Mesodermal cell (in vitro differentiated cells): ENCODE measurements around the gene FNIP2.
"Not testable (repeated sequence)": the region's sequence is repeated elsewhere in the genome, so short reads cannot be mapped to it uniquely, and the experiment has no call there.

Source experiments
- H3K27ac ChIP-seq: 2 replicates; pipeline ENCODE4 v1.7.0; 2013; ENCODE audit warnings: mild to moderate bottlenecking, low read depth, low read length, moderate library complexity; ENCODE audit not compliant: severe bottlenecking
- H3K36me3 ChIP-seq: 2 replicates; pipeline ENCODE4 v1.7.1; 2013; ENCODE audit warnings: mild to moderate bottlenecking, low read length, moderate library complexity; ENCODE audit not compliant: control insufficient read depth, insufficient read depth
- H3K4me1 ChIP-seq: one replicate; pipeline ENCODE4 v1.7.1; 2013; ENCODE audit warnings: mild to moderate bottlenecking, low read length; ENCODE audit not compliant: insufficient read depth, control insufficient read depth, poor library complexity, severe bottlenecking
- H3K4me3 ChIP-seq: 2 replicates; pipeline ENCODE4 v1.7.0; 2013; ENCODE audit warnings: low read length, control low read depth, mild to moderate bottlenecking; ENCODE audit not compliant: insufficient read depth, poor library complexity, severe bottlenecking; ENCODE audit errors: extremely low read depth
- H3K9me3 ChIP-seq: 2 replicates; pipeline ENCODE4 v1.7.1; 2013; ENCODE audit warnings: mild to moderate bottlenecking, low read length, moderate library complexity; ENCODE audit not compliant: control insufficient read depth
- WGBS, 2 experiments: methylation state at CpG; one replicate each; pipeline ENCODE4 v1.1.5; 2013; ENCODE audit warnings: missing lambda C conversion rate in 2 of 2; ENCODE audit not compliant: insufficient coverage in 2 of 2; 5-methylcytosine and 5-hydroxymethylcytosine counted together

FNIP2 gene

DNA sequence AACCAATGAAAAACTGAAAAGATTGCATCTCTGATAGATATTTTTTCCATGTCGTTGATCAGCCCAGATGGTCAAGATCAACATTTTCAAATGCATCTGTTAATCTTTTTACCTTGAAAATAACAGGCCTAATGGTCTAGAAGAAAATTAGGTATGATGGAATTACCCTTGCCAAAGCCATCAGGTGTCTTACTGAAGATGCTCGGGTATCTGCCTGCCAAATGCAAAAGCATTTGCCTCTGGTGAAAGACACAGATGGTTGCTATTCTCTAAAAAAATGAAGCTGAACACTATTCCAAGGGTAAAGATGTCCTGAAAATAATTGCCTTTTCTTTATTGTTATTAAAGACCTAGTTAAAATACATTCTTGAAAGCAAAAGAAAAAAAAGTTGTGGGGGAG is 126.0 kb downstream of the FNIP2 start:
- Histone ChIP-seq H3K4me3 (no peak overlapping the region), H3K4me1 (peaks cover 14% of the 10 kb centered on the region), H3K27ac (no peak overlapping the region), H3K36me3 (peaks cover 8% of the 10 kb centered on the region), H3K9me3 (no peaks in the 10 kb centered on the region)
- 78 to 90% methylated on average over 1 to 2 of the region's 2 CpGs for WGBS, 2 experiments

DNA sequence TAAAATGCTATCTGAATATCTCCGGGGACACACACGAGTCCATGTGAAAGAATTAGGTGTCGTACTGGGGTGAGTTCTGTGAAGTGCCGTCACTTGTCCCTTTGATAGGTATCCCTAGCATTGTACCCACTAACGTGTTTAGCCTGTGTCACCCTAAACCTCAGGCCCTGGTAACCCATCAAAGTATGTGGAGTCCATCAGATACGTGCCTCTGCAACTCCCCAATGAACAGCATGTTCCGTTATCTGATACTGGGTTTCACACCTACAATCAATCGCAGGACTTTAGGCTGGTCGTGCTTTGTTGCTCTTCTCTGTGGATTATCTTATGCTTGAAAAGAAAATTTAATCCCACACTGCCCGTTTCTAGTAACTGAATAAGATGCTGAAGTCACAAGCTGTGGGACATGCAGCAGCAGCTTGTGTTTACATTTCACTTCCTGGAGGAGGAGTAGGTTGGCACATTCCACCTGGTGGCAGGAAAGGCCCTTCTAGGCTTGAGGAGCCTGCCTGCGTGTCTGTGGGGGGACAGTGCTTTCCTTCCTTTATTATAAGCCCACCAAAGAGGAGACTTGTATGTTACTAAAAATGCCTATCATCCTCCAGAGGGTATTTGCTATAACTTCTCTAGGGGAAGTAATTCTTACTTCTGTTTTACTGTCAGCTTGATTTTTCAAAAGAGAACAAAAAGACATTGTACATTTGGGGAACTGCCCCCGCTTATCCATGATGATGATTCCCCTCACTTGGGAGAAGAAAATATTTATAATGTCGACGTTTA is 127.2 kb downstream of the FNIP2 start:
- Histone ChIP-seq H3K36me3 (peaks cover 8% of the 10 kb centered on the region), H3K4me1 (peaks cover 14% of the 10 kb centered on the region), H3K27ac (no peak overlapping the region), H3K9me3 (no peaks in the 10 kb centered on the region), H3K4me3 (no peak overlapping the region)
- 79 to 80% methylated on average over 7 to 12 of the region's 14 CpGs for WGBS, 2 experiments

DNA sequence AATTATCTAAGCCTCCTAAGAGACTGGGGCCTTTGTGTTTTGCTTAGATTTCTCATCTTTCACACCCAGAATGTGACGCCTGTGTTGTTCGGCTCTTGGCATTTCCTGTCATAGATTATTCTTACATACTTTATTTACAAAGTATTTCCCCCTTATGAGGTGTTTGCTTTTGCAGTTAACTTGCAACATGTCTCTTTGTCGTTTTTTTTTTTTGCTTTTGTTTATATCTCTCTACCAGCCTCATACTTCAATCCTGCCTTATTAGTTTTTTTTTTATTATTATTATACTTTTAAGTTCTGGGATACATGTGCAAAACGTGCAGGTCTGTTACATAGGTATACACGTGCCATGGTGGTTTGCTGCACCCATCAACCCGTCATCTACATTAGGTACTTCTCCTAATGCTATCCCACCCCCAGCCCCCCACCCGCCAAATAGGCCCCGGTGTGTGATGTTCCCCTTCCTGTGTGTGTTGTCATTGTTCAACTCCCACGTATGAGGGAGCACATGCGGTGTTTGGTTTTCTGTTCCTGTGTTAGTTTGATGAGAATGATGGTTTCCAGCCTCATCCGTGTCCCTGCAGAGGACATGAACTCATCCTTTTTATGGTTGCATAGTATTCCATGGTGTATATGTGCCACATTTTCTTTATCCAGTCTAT is 127.9 kb downstream of the FNIP2 start:
- H3K4me1 ChIP-seq: peaks cover 14% of the 10 kb centered on the region
- 80 to 100% methylated on average over 1 to 2 of the region's 11 CpGs for WGBS, 2 experiments
- not testable (repeated sequence) for H3K27ac ChIP-seq, H3K9me3 ChIP-seq, H3K36me3 ChIP-seq, H3K4me3 ChIP-seq

- H3K27ac ChIP-seq, H3K4me3 ChIP-seq, H3K9me3 ChIP-seq: not testable (repeated sequence)
- H3K4me1 ChIP-seq: peaks cover 24% of the 10 kb centered on the region
- peaks cover 14% of the 10 kb centered on the region for H3K36me3 ChIP-seq
- 83% methylated on average over 1 of the region's 2 CpGs; no CpG with 5 or more reads in 1 of the 2 experiments for WGBS, 2 experiments
Observed at GRCh38 chr4:158900408-158900807, 131.6 kb downstream of the FNIP2 start.

DNA sequence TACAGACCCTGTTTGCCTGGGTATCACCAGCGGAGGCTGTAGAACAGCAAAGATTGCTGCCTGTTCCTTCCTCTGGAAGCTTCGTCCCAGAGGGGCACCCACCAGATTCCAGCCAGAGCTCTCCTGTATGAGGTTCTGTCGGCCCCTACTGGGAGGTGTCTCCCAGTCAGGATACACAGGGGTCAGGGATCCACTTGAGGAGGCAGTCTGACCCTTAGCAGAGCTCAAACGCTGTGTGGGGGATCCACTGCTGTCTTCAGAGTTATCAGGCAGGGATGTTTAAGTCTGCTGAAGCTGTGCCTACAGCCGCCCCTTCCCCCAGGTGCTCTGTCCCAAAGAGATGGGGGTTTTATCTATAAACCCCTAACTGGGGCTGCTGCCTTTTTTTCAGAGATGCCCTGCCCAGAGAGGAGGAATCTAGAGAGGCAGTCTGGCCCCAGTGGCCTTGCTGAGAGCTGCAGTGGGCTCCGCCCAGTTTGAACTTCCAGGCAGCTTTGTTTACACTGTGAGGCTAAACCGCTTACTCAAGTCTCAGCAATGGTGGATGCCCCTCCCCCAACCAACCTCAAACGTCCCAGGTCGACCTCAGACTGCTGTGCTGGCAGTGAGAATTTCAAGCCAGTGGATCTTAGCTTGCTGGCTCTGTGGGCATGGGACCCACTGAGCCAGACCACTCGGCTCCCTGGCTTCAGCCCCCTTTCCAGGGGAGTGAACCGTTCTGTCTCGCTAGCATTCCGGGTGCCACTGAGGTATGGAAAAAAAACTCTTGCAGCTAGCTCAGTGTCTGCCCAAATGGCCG is 133.7 kb downstream of the FNIP2 start:
- not testable (repeated sequence) for H3K4me3 ChIP-seq, H3K36me3 ChIP-seq, H3K9me3 ChIP-seq
- WGBS, 2 experiments: 57 to 63% methylated on average over 12 to 13 of the region's 14 CpGs
- Histone ChIP-seq H3K27ac (peak overlapping the region; percentile 66), H3K4me1 (peaks cover 11% of the 10 kb centered on the region)

- 93 to 94% methylated on average over 6 to 7 of the region's 7 CpGs for WGBS, 2 experiments
- H3K36me3 ChIP-seq: peaks cover 6% of the 10 kb centered on the region
- peak overlapping the region; percentile 66 for H3K27ac ChIP-seq
- no peaks in the 10 kb centered on the region for H3K9me3 ChIP-seq
- peaks cover 11% of the 10 kb centered on the region for H3K4me1 ChIP-seq
- no peak overlapping the region for H3K4me3 ChIP-seq
Observed at GRCh38 chr4:158903079-158903456, 134.2 kb downstream of the FNIP2 start.

DNA sequence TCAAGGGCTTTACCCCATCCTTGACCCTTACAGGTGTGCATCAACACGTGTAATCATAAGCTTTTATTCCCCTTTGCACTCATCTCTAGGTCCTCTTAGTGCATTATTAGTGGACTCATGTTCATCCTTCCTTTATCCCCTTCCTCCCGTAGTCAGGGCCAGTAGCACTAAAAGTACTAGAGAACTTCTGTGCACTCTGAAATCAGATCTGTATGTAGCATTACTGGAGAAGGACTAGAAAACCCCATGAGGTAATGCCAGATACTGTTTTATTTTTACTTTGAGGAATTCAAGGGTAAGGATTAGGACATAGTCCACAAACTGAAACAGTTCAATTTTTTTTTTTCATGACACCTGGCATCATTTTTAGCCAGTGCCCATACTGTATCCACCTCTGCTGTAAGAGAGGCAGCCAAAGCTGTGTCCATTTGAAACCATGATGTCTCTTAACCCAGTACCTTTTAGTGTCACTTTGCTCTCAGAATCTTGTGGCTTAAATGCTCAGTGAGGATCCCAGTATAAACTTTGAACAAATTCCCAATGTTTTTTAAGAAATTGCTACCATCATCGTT is 134.7 kb downstream of the FNIP2 start:
- Histone ChIP-seq H3K9me3 (no peaks in the 10 kb centered on the region), H3K4me1 (peaks cover 11% of the 10 kb centered on the region), H3K27ac (no peak overlapping the region), H3K36me3 (peaks cover 6% of the 10 kb centered on the region), H3K4me3 (no peak overlapping the region)
- 50 to 100% methylated on average over 1 of the region's 3 CpGs for WGBS, 2 experiments

- WGBS, 2 experiments: 100% methylated on average over 1 of the region's 1 CpG; no CpG with 5 or more reads in 1 of the 2 experiments
- Histone ChIP-seq H3K27ac (no peak overlapping the region), H3K4me3 (no peak overlapping the region), H3K9me3 (no peaks in the 10 kb centered on the region), H3K4me1 (peaks cover 11% of the 10 kb centered on the region), H3K36me3 (peaks cover 6% of the 10 kb centered on the region)
Observed at GRCh38 chr4:158904815-158905214, 136.0 kb downstream of the FNIP2 start.

- H3K36me3 ChIP-seq: peaks cover 6% of the 10 kb centered on the region
- H3K4me1 ChIP-seq: peaks cover 11% of the 10 kb centered on the region
- H3K4me3 ChIP-seq: no peak overlapping the region
- 75 to 84% methylated on average over 3 of the region's 3 CpGs for WGBS, 2 experiments
- H3K27ac ChIP-seq: no peak overlapping the region
- no peaks in the 10 kb centered on the region for H3K9me3 ChIP-seq
Observed at GRCh38 chr4:158906073-158906472, 137.2 kb downstream of the FNIP2 start.

DNA sequence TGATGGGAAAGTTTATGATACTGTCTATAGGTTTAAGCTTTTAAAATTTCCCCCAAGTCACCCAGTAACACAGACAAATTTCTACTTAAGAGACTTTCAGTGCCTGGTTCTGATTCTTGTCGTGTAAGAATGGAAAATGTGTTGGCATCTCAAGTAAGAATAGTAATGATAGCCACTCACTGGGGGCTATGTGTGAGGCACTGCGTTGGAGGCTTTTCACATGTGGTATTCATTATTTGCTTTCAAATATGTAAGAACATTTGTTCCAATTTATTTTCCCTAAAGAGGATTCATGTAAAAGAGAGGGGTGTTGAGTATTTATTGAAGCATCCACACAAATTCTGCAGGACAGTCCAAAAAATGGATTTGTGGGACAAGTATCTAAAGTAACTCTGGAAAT is 143.6 kb downstream of the FNIP2 start:
- no peak overlapping the region for H3K4me3 ChIP-seq
- H3K36me3 ChIP-seq: no peaks in the 10 kb centered on the region
- H3K27ac ChIP-seq: no peak overlapping the region
- no peaks in the 10 kb centered on the region for H3K9me3 ChIP-seq
- H3K4me1 ChIP-seq: peaks cover 6% of the 10 kb centered on the region
- 100% methylated on average over 1 of the region's 2 CpGs; no CpG with 5 or more reads in 1 of the 2 experiments for WGBS, 2 experiments
